Hepatocyte (in vitro differentiated cells): Measurements from ENCODE around the gene ZSCAN26. TPM values are rescaled to one million over a fixed set of nuclear protein-coding genes. Genes with fewer than 3 reads are reported as not detected.

Experiments
- DNase-seq: peaks from one replicate; pipeline ENCODE4 v3.0.0-alpha.2; 2016; ENCODE audit warnings: low spot score
- H2AFZ ChIP-seq: fragments of 200-600 bp; sonication (generic); 2 replicates; pipeline ENCODE4 v1.6.0; 2016; ENCODE audit warnings: antibody characterized with exemption, mild to moderate bottlenecking
- H3K27ac ChIP-seq: fragments of 200-600 bp; sonication (generic); 2 replicates; pipeline ENCODE4 v1.5.1; 2016; ENCODE audit warnings: mild to moderate bottlenecking
- H3K27me3 ChIP-seq: fragments of 200-600 bp; sonication (generic); 2 replicates; pipeline ENCODE4 v1.6.1; 2016
- H3K36me3 ChIP-seq: fragments of 200-600 bp; sonication (generic); replicated peaks from 2 replicates; pipeline ENCODE4 v1.5.1; 2016; ENCODE audit warnings: low read depth; ENCODE audit not compliant: insufficient read depth
- H3K4me1 ChIP-seq: fragments of 200-600 bp; sonication (generic); 2 replicates; pipeline ENCODE4 v1.5.1; 2016; ENCODE audit warnings: mild to moderate bottlenecking, moderate library complexity; ENCODE audit not compliant: insufficient read depth
- H3K4me2 ChIP-seq: fragments of 200-600 bp; sonication (generic); 2 replicates; pipeline ENCODE4 v1.6.0; 2016
- H3K4me3 ChIP-seq: fragments of 200-600 bp; sonication (generic); 2 replicates; pipeline ENCODE4 v1.5.1; 2016; ENCODE audit warnings: mild to moderate bottlenecking
- H3K79me2 ChIP-seq: fragments of 200-600 bp; sonication (generic); 2 replicates; pipeline ENCODE4 v1.6.0; 2017; ENCODE audit warnings: mild to moderate bottlenecking
- H3K9me2 ChIP-seq: fragments of 200-600 bp; sonication (generic); replicated peaks from 2 replicates; pipeline ENCODE4 v1.6.0; 2017; ENCODE audit warnings: mild to moderate bottlenecking; ENCODE audit not compliant: insufficient read depth
- H3K9me3 ChIP-seq: fragments of 200-600 bp; sonication (generic); 2 replicates; pipeline ENCODE4 v1.5.1; 2016; ENCODE audit warnings: low read depth, mild to moderate bottlenecking
- H4K20me1 ChIP-seq: fragments of 200-600 bp; sonication (generic); 2 replicates; pipeline ENCODE4 v1.6.0; 2016; ENCODE audit warnings: mild to moderate bottlenecking; ENCODE audit not compliant: insufficient read depth, poor library complexity, severe bottlenecking
- CTCF ChIP-seq: fragments of 200-600 bp; sonication (generic); IDR thresholded peaks from 2 replicates; pipeline ENCODE4 v1.5.1; 2016; ENCODE audit warnings: antibody characterized with exemption, mild to moderate bottlenecking; ENCODE audit not compliant: poor library complexity
- EZH2 ChIP-seq: fragments of 200-600 bp; sonication (generic); IDR thresholded peaks from 2 replicates; pipeline ENCODE4 v1.6.1; 2016; ENCODE audit warnings: antibody characterized with exemption, mild to moderate bottlenecking, borderline replicate concordance
- EZH2phosphoT487 ChIP-seq: fragments of 200-600 bp; sonication (generic); IDR thresholded peaks from one replicate; pipeline ENCODE4 v1.6.1; 2018; ENCODE audit warnings: antibody characterized with exemption, mild to moderate bottlenecking, low read depth, moderate library complexity; ENCODE audit not compliant: unreplicated experiment, severe bottlenecking
- WGBS: methylation state at CpG from one replicate; pipeline ENCODE4 v1.1.6; 2016; ENCODE audit warnings: low lambda C conversion rate; ENCODE audit errors: missing lambda C conversion rate; 5-methylcytosine and 5-hydroxymethylcytosine counted together
- polyA plus RNA-seq: library from polyadenylated mRNA; unstranded; fragments of >200 nt; fragmentation: Nextera tagmentation; extraction: Ambion mirVana; gene quantifications from 2 replicates; pipeline ENCODE4 v1.2.1, GENCODE V29; 2016
- total RNA-seq: library from RNA; depleted of rRNA; stranded (reverse); fragments of >200 nt; gene quantifications from 2 replicates; pipeline ENCODE4 v1.2.3, GENCODE V29; 2014

Gene ZSCAN26
- total and polyA plus RNA-seq, 2 experiments from 2014 or later, result 7.8 to 14.7 TPM

- Histone ChIP-seq H3K4me1 (peaks cover 11% of the 10 kb centered on the region), H4K20me1 (no peaks in the 10 kb centered on the region), H3K9me3 (no peaks in the 10 kb centered on the region), H3K4me2 (peak overlapping the region; percentile 78), H3K4me3 (peak overlapping the region; percentile 81), H3K27me3 (no peaks in the 10 kb centered on the region), H3K9me2 (no peaks in the 10 kb centered on the region), H3K36me3 (no peaks in the 10 kb centered on the region), H2AFZ (no peak overlapping the region), H3K79me2 (peaks cover 21% of the 10 kb centered on the region), H3K27ac (no peak overlapping the region)
- TF ChIP-seq EZH2phosphoT487, result no peak
- WGBS, result 90% methylated on average over 2 of the region's 2 CpGs
- no peak for DNase-seq
Measured at GRCh38 chr6:28250747-28251146, 16.2 kb upstream of the ZSCAN26 start.

- no peak for TF ChIP-seq EZH2
- TF ChIP-seq CTCF, result no peak
- no peak for TF ChIP-seq EZH2phosphoT487
- no peaks in the 10 kb centered on the region for H3K9me3 ChIP-seq
- H3K4me2 ChIP-seq, result peak overlapping the region; percentile 78
- H3K4me3 ChIP-seq, result peak overlapping the region; percentile 81
- H3K79me2 ChIP-seq, result peaks cover 21% of the 10 kb centered on the region
- H4K20me1 ChIP-seq, result no peaks in the 10 kb centered on the region
- DNase-seq, result peak; percentile 37
- no peaks in the 10 kb centered on the region for H3K27me3 ChIP-seq
- H3K27ac ChIP-seq, result peak overlapping the region; percentile 47
- no peaks in the 10 kb centered on the region for H3K9me2 ChIP-seq
- H3K4me1 ChIP-seq, result peaks cover 11% of the 10 kb centered on the region
- no peaks in the 10 kb centered on the region for H3K36me3 ChIP-seq
- peak overlapping the region; percentile 82 for H2AFZ ChIP-seq
- WGBS, result under 1% methylated on average over 25 of the region's 25 CpGs
Measured at GRCh38 chr6:28251661-28252008, 15.3 kb upstream of the ZSCAN26 start.

- peak within 1 kb of the TSS; percentile 82 for H2AFZ ChIP-seq
- 9% methylated on average over 14 of the region's 14 CpGs for WGBS
- no peak for TF ChIP-seq CTCF
- no peak for TF ChIP-seq EZH2
- TF ChIP-seq EZH2phosphoT487, result no peak
Measured at GRCh38 chr6:28252009-28252975, 14.7 kb upstream of the ZSCAN26 start, which contains the start of gene ZKSCAN4. Gene ZKSCAN4, minus strand, starts transcription at chr6:28252269. Its CDS starts 289 bp downstream, at chr6:28251980.

GRCh38 chr6:28254121-28254519 lies 12.8 kb upstream of the ZSCAN26 start:
- H3K27ac ChIP-seq, result no peak overlapping the region
- TF ChIP-seq EZH2phosphoT487, result no peak
- TF ChIP-seq EZH2, result no peak
- no peak for TF ChIP-seq CTCF
- no peak overlapping the region for H2AFZ ChIP-seq
- 85% methylated on average over 1 of the region's 1 CpG for WGBS
- H3K27me3 ChIP-seq, result no peaks in the 10 kb centered on the region
- no peak overlapping the region for H3K4me3 ChIP-seq
- DNase-seq, result no peak
- no peaks in the 10 kb centered on the region for H4K20me1 ChIP-seq
- H3K36me3 ChIP-seq, result no peaks in the 10 kb centered on the region
- peaks cover 11% of the 10 kb centered on the region for H3K4me1 ChIP-seq
- peaks cover 21% of the 10 kb centered on the region for H3K79me2 ChIP-seq
- H3K4me2 ChIP-seq, result no peak overlapping the region
- H3K9me3 ChIP-seq, result no peaks in the 10 kb centered on the region
- H3K9me2 ChIP-seq, result no peaks in the 10 kb centered on the region

More at GRCh38 chr6:28252009-28252975, 14.7 kb upstream of the ZSCAN26 start, which contains the start of gene ZKSCAN4:
- Histone ChIP-seq H3K9me2 (no peaks in the 10 kb centered on the region), H3K36me3 (no peaks in the 10 kb centered on the region), H3K9me3 (no peaks in the 10 kb centered on the region), H4K20me1 (no peaks in the 10 kb centered on the region), H3K4me1 (peaks cover 11% of the 10 kb centered on the region), H3K4me2 (peak within 1 kb of the TSS; percentile 78), H3K27me3 (no peaks in the 10 kb centered on the region), H3K4me3 (peak within 1 kb of the TSS; percentile 81), H3K79me2 (peaks cover 21% of the 10 kb centered on the region), H3K27ac (peak within 1 kb of the TSS; percentile 47)
- DNase-seq, result peak; percentile 93
